Measurements from ENCODE around the gene SLC8A1.

SLC8A1 gene

GRCh38 chr2:40192864-40193669 lies 258.8 kb downstream of the SLC8A1 start:
- Histone ChIP-seq H3K27ac (no peak overlapping the region), H3K36me3 (no peaks in the 10 kb centered on the region), H3K27me3 (ENCODE audit: insufficient read depth, low read depth, severe bottlenecking) (no peaks in the 10 kb centered on the region), H3K9me3 (ENCODE audit: severe bottlenecking) (no peaks in the 10 kb centered on the region), H3K4me3 (ENCODE audit: low read depth, low read length) (no peak overlapping the region)
- DNase-seq, result no peak
- TF ChIP-seq CTCF (IDR thresholded peaks at IDR 0.05; ENCODE audit: low read depth, low read length), result no peak

- Histone ChIP-seq H3K27me3 (ENCODE audit: insufficient read depth, low read depth, severe bottlenecking) (no peaks in the 10 kb centered on the region), H3K27ac (no peak overlapping the region), H3K36me3 (no peaks in the 10 kb centered on the region), H3K9me3 (ENCODE audit: severe bottlenecking) (no peaks in the 10 kb centered on the region), H3K4me3 (ENCODE audit: low read depth, low read length) (no peak overlapping the region)
- TF ChIP-seq CTCF (IDR thresholded peaks at IDR 0.05; ENCODE audit: low read depth, low read length), result no peak
- DNase-seq, result no peak
These were observed 261.4 kb downstream of the SLC8A1 start for GRCh38 chr2:40190457-40190856.

GRCh38 chr2:40189881-40190280 lies 262.0 kb downstream of the SLC8A1 start:
- Histone ChIP-seq H3K27me3 (ENCODE audit: insufficient read depth, low read depth, severe bottlenecking) (no peaks in the 10 kb centered on the region), H3K4me3 (ENCODE audit: low read depth, low read length) (no peak overlapping the region), H3K36me3 (no peaks in the 10 kb centered on the region), H3K27ac (no peak overlapping the region), H3K9me3 (ENCODE audit: severe bottlenecking) (no peaks in the 10 kb centered on the region)
- DNase-seq, result no peak
- no peak for TF ChIP-seq CTCF (IDR thresholded peaks at IDR 0.05; ENCODE audit: low read depth, low read length)

- Histone ChIP-seq H3K27me3 (ENCODE audit: insufficient read depth, low read depth, severe bottlenecking) (no peaks in the 10 kb centered on the region), H3K9me3 (ENCODE audit: severe bottlenecking) (no peaks in the 10 kb centered on the region), H3K36me3 (no peaks in the 10 kb centered on the region), H3K27ac (no peak overlapping the region), H3K4me3 (ENCODE audit: low read depth, low read length) (no peak overlapping the region)
- no peak for TF ChIP-seq CTCF (IDR thresholded peaks at IDR 0.05; ENCODE audit: low read depth, low read length)
- DNase-seq, result no peak
These were observed 264.8 kb downstream of the SLC8A1 start for GRCh38 chr2:40187054-40187453.

- H3K36me3 ChIP-seq, result no peaks in the 10 kb centered on the region
- no peak overlapping the region for H3K4me3 ChIP-seq (ENCODE audit: low read depth, low read length)
- H3K9me3 ChIP-seq (ENCODE audit: severe bottlenecking), result no peaks in the 10 kb centered on the region
- H3K27ac ChIP-seq, result no peak overlapping the region
- no peak for TF ChIP-seq CTCF (IDR thresholded peaks at IDR 0.05; ENCODE audit: low read depth, low read length)
- DNase-seq, result no peak
- H3K27me3 ChIP-seq (ENCODE audit: insufficient read depth, low read depth, severe bottlenecking), result no peaks in the 10 kb centered on the region
These were observed 267.3 kb downstream of the SLC8A1 start for GRCh38 chr2:40184551-40184950.

GRCh38 chr2:40181855-40182254 lies 270.0 kb downstream of the SLC8A1 start:
- Histone ChIP-seq H3K27ac (no peak overlapping the region), H3K4me3 (ENCODE audit: low read depth, low read length) (no peak overlapping the region), H3K27me3 (ENCODE audit: insufficient read depth, low read depth, severe bottlenecking) (no peaks in the 10 kb centered on the region), H3K9me3 (ENCODE audit: severe bottlenecking) (no peaks in the 10 kb centered on the region), H3K36me3 (no peaks in the 10 kb centered on the region)
- DNase-seq, result no peak
- no peak for TF ChIP-seq CTCF (IDR thresholded peaks at IDR 0.05; ENCODE audit: low read depth, low read length)
